Measurements from ENCODE around the gene C1orf122.

- no peak for TF ChIP-seq CTCF (IDR thresholded peaks at IDR 0.05)
- TF ChIP-seq POLR2A (IDR thresholded peaks at IDR 0.05): no peak
These were observed 34.1 kb downstream of the C1orf122 start for GRCh38 chr1:37841652-37842051.
